Esophagus muscularis mucosa (tissue), 4 donors: ENCODE results near the gene PARS2.

Experiments used
- EP300 ChIP-seq: sonication (generic); formaldehyde crosslinking; IDR thresholded peaks from one replicate; pipeline ENCODE4 v1.6.1; 2017; ENCODE audit warnings: antibody characterized with exemption
- POLR2A ChIP-seq: fragments of 450-650 bp; IDR thresholded peaks from one replicate; pipeline ENCODE4 v1.6.1; 2017; ENCODE audit warnings: antibody characterized with exemption, moderate library complexity, mild to moderate bottlenecking, low read depth
- POLR2AphosphoS5 ChIP-seq, 2 donors: sonication (generic); formaldehyde crosslinking; IDR thresholded peaks; one replicate each; pipeline ENCODE4 v1.6.1; 2017; ENCODE audit warnings: antibody characterized with exemption in 2 of 2
- TF ChIP-seq, protein P1 (sequence below), 3 experiments: fragments of 200-600 bp in 2 of 3; fragments of 450-650 bp in 1 of 3; sonication (generic) in 2 of 3; IDR thresholded peaks; one replicate each; pipeline ENCODE4 v1.5.1; 2017 to 2019; ENCODE audit warnings: antibody characterized with exemption in 3 of 3, mild to moderate bottlenecking in 2 of 3, moderate library complexity in 1 of 3

DNA sequence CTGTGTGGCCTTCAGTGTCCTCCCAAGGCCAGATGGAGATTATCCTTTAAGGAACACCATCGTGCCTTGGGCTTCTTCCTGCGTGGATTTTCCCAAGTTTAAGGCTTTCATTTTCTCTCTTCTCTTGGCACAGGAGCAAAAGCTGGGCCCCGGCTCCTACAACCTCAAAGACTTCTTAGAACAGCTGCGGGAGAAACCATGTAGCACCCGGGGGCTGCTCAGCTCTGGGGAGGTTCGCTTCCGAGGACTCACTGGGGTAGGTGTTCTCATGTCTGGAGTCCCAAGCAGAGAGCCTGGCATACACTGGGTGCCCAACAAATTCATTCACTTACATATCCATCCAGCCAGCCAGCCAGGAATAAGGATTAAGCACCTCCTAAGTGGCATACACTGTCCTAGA lies 43.4 kb upstream of the PARS2 start:
- TF ChIP-seq, protein P1, sequence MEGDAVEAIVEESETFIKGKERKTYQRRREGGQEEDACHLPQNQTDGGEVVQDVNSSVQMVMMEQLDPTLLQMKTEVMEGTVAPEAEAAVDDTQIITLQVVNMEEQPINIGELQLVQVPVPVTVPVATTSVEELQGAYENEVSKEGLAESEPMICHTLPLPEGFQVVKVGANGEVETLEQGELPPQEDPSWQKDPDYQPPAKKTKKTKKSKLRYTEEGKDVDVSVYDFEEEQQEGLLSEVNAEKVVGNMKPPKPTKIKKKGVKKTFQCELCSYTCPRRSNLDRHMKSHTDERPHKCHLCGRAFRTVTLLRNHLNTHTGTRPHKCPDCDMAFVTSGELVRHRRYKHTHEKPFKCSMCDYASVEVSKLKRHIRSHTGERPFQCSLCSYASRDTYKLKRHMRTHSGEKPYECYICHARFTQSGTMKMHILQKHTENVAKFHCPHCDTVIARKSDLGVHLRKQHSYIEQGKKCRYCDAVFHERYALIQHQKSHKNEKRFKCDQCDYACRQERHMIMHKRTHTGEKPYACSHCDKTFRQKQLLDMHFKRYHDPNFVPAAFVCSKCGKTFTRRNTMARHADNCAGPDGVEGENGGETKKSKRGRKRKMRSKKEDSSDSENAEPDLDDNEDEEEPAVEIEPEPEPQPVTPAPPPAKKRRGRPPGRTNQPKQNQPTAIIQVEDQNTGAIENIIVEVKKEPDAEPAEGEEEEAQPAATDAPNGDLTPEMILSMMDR (IDR thresholded peaks at IDR 0.05) = no peak
- TF ChIP-seq EP300 (no peak), POLR2A (no peak), POLR2AphosphoS5 (IDR thresholded peaks at IDR 0.05) (no peak)
